Testis (tissue), 3 donors: Measurements from ENCODE around the gene LRRC8C. TPM values are rescaled to one million over a fixed set of nuclear protein-coding genes. Genes with fewer than 3 reads are reported as not detected.

Experiments used
- DNase-seq: peaks from one replicate; pipeline ENCODE4 v3.0.0-alpha.2; 2019
- H3K27ac ChIP-seq, 2 donors: fragments of 200-600 bp; sonication (generic); one replicate each; pipeline ENCODE4 v1.5.1; 2019
- H3K27me3 ChIP-seq: fragments of 200-600 bp; sonication (generic); one replicate; pipeline ENCODE4 v1.5.1; 2019
- H3K36me3 ChIP-seq: fragments of 200-600 bp; sonication (generic); one replicate; pipeline ENCODE4 v1.5.1; 2017; ENCODE audit warnings: low read depth; ENCODE audit errors: missing control alignments
- H3K4me1 ChIP-seq: fragments of 200-600 bp; sonication (generic); one replicate; pipeline ENCODE4 v1.5.1; 2019
- H3K4me3 ChIP-seq, 2 donors: fragments of 200-600 bp; sonication (generic); one replicate each; pipeline ENCODE4 v1.5.1; 2017 to 2019
- H3K9me3 ChIP-seq: fragments of 200-600 bp; sonication (generic); one replicate; pipeline ENCODE4 v1.5.1; 2017
- POLR2A ChIP-seq: fragments of 450-650 bp; IDR thresholded peaks from one replicate; pipeline ENCODE4 v1.6.1; 2017; ENCODE audit warnings: antibody characterized with exemption, mild to moderate bottlenecking, moderate library complexity
- WGBS, 2 donors: methylation state at CpG; one replicate each; pipeline ENCODE4 v1.1.5; 2018; 5-methylcytosine and 5-hydroxymethylcytosine counted together
- intact Hi-C: fragments of 100-400 bp; cut with DNase I; formaldehyde crosslinking; loops from one replicate; pipeline ENCODE4 v1.15.1; 2023; ENCODE audit warnings: low total_unique reads
- polyA plus RNA-seq: library from polyadenylated mRNA; stranded (reverse); fragments of 350-450 nt; fragmentation: Illumina TruSeq; extraction: RNeasy Lipid Tissue Mini Kit (QIAGEN cat#74804); gene quantifications from one replicate; pipeline ENCODE4 v1.2.3, GENCODE V29; 2014; ENCODE audit warnings: low read depth, low replicate concordance; ENCODE audit not compliant: insufficient read depth
- total RNA-seq, 2 donors: library from RNA; depleted of rRNA; stranded (reverse); fragments of >200 nt; gene quantifications; one replicate each; pipeline ENCODE4 v1.2.3, GENCODE V29; 2016
- TF ChIP-seq, protein P1 (sequence below), 3 experiments: fragments of 450-650 bp in 2 of 3; fragments of 200-600 bp in 1 of 3; sonication (generic) in 1 of 3; IDR thresholded peaks; one replicate each; pipeline ENCODE4 v1.5.1; 2016 to 2019; ENCODE audit warnings: antibody characterized with exemption in 3 of 3, mild to moderate bottlenecking in 2 of 3, moderate library complexity in 1 of 3

LRRC8C gene
- total and polyA plus RNA-seq, 3 donors from 2014 or later = 8.2 to 19.8 (median 16.2) TPM

DNA sequence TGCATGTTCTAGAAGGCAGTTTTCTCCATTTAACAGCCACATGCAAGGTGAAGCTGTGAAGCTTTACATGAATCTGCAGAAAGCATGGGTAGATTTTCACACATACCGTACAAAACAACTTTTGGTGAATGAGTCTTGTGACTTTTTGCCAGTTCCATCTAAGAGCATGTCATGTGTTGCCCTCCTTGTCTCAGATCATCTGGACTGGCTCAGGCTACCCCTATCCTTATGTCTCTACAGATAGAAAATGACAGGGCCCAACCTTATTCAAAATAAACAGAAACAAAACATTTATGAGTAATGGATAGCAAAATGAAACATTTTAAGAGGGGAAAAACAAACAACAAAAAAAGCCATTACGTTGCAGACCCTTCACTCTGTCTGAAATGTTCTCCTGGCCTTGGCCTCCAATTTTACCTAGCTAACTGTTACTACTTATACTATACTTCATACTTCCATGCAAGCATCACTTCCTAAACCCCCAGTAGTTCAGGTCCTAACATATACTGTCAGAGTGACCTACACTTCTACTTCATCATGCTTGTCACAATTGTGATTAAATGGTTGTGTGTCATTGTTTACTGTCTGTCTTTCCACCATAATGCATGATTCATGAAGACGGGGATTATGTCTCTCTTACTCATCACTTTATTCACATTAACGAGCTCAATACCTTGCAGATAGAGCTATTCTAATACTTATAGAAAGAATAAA lies 39.0 kb downstream of the LRRC8C start:
- Histone ChIP-seq H3K9me3 (no peaks in the 10 kb centered on the region), H3K36me3 (no peaks in the 10 kb centered on the region), H3K4me3 (no peak overlapping the region), H3K27me3 (no peaks in the 10 kb centered on the region), H3K27ac (no peak overlapping the region), H3K4me1 (no peaks in the 10 kb centered on the region)
- DNase-seq = no peak
- no peak for TF ChIP-seq POLR2A
- TF ChIP-seq, protein P1, sequence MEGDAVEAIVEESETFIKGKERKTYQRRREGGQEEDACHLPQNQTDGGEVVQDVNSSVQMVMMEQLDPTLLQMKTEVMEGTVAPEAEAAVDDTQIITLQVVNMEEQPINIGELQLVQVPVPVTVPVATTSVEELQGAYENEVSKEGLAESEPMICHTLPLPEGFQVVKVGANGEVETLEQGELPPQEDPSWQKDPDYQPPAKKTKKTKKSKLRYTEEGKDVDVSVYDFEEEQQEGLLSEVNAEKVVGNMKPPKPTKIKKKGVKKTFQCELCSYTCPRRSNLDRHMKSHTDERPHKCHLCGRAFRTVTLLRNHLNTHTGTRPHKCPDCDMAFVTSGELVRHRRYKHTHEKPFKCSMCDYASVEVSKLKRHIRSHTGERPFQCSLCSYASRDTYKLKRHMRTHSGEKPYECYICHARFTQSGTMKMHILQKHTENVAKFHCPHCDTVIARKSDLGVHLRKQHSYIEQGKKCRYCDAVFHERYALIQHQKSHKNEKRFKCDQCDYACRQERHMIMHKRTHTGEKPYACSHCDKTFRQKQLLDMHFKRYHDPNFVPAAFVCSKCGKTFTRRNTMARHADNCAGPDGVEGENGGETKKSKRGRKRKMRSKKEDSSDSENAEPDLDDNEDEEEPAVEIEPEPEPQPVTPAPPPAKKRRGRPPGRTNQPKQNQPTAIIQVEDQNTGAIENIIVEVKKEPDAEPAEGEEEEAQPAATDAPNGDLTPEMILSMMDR (IDR thresholded peaks at IDR 0.05) = no peak
- intact Hi-C loops = no loop called here
- WGBS, 2 donors = 69 to 71% methylated on average over 4 of the region's 4 CpGs

DNA sequence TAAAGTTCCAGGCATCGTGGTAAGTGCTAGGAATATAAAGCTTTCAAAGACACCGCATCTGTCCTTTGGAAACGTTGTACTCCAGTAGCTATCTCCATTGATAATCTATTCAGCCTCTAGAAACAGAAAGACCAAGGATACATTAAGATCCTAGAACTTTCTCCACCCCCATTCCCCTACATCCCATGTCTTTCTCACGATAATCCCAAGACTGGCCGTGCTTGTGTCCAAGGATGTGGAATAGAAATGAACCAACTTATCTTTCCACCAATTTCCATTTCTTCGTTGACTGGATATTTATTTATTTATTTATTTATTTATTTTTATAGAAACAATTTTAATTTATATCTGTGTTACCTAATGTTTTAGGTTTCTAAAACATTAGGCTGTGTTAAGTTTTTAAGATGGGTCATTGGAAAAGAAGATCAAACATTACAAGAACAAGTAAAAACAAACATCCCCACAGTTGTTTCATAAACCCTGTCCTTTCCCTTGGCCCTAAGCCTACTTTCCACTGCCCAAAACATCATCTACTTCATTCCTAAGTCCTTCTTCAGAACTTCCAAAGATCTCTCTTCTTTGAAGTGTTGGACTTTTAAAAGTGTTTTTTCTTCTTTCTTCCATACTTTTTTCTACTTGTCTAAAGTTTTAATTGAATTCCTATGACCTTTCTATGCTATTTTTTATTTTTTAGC lies 39.7 kb downstream of the LRRC8C start:
- H3K9me3 ChIP-seq = no peaks in the 10 kb centered on the region

GRCh38 chr1:89673251-89673650 lies 40.3 kb downstream of the LRRC8C start:
- Histone ChIP-seq H3K9me3 (no peaks in the 10 kb centered on the region), H3K27ac (no peak overlapping the region), H3K4me3 (no peak overlapping the region), H3K36me3 (no peaks in the 10 kb centered on the region), H3K27me3 (no peaks in the 10 kb centered on the region), H3K4me1 (no peaks in the 10 kb centered on the region)
- 71 to 74% methylated on average over 4 of the region's 4 CpGs for whole genome bisulfite sequencing, 2 donors
- intact Hi-C loops = no loop called here
- TF ChIP-seq, protein P1 (IDR thresholded peaks at IDR 0.05) = no peak
- no peak for TF ChIP-seq POLR2A
- no peak for DNase-seq

More for the DNA sequence above, 39.7 kb downstream of the LRRC8C start:
- no peak overlapping the region for H3K27ac ChIP-seq
- no peaks in the 10 kb centered on the region for H3K4me1 ChIP-seq
- no peaks in the 10 kb centered on the region for H3K27me3 ChIP-seq
- H3K4me3 ChIP-seq = no peak overlapping the region
- WGBS, 2 donors = 75 to 78% methylated on average over 6 of the region's 6 CpGs
- DNase-seq = no peak
- no peaks in the 10 kb centered on the region for H3K36me3 ChIP-seq
- intact Hi-C loops = no loop called here
- TF ChIP-seq, protein P1 (IDR thresholded peaks at IDR 0.05) = no peak
- TF ChIP-seq POLR2A = no peak

GRCh38 chr1:89675677-89676076 lies 42.8 kb downstream of the LRRC8C start:
- intact Hi-C loops = no loop called here
- Histone ChIP-seq H3K4me1 (no peaks in the 10 kb centered on the region), H3K36me3 (no peaks in the 10 kb centered on the region), H3K27ac (no peak overlapping the region), H3K4me3 (no peak overlapping the region), H3K9me3 (no peaks in the 10 kb centered on the region), H3K27me3 (no peaks in the 10 kb centered on the region)
- no peak for DNase-seq
- no peak for TF ChIP-seq POLR2A
- TF ChIP-seq, protein P1 (IDR thresholded peaks at IDR 0.05) = no peak
- WGBS, 2 donors = 90 to 94% methylated on average over 4 of the region's 4 CpGs
